B cell (primary cell): ENCODE results near the gene BBOX1.

ENCODE experiments used
- CTCF ChIP-seq: fragments of 200-600 bp; IDR thresholded peaks from one replicate; pipeline ENCODE4 v1.8.0; 2022; ENCODE audit warnings: antibody characterized with exemption, mild to moderate bottlenecking
- EZH2 ChIP-seq: IDR thresholded peaks from 2 replicates; pipeline ENCODE4 v1.6.1; 2012; ENCODE audit warnings: borderline replicate concordance, low read depth, mild to moderate bottlenecking, moderate library complexity, low read length; ENCODE audit not compliant: insufficient read depth, poor library complexity, severe bottlenecking

- TF ChIP-seq CTCF, result no peak
- no peak for TF ChIP-seq EZH2
Observed at GRCh38 chr11:27085111-27085510, 44.5 kb downstream of the BBOX1 start.
